Measurements from ENCODE around the gene PLD6.
A peak's percentile ranks its signal among the peaks of the same experiment; 100 is the strongest.
"Not testable (repeated sequence)": the region's sequence is repeated elsewhere in the genome, so short reads cannot be mapped to it uniquely, and the experiment has no call there.

Gene PLD6

GRCh38 chr17:17196776-17197175, 9.4 kb downstream of the PLD6 start:
- DNase-seq = no peak

- not testable (repeated sequence) for DNase-seq
Measured at GRCh38 chr17:17195466-17195865, 10.7 kb downstream of the PLD6 start.

GRCh38 chr17:17191961-17192381, 14.2 kb downstream of the PLD6 start:
- DNase-seq = no peak

- no peak for DNase-seq
Measured at GRCh38 chr17:17191346-17191792, 14.8 kb downstream of the PLD6 start.

- no peak for DNase-seq
Measured at GRCh38 chr17:17190188-17190587, 15.9 kb downstream of the PLD6 start.

- DNase-seq = no peak
Measured at GRCh38 chr17:17189559-17189958, 16.6 kb downstream of the PLD6 start.

- no peak for DNase-seq
Measured at GRCh38 chr17:17188586-17188985, 17.5 kb downstream of the PLD6 start.

GRCh38 chr17:17186551-17187505, 19.3 kb downstream of the PLD6 start:
- DNase-seq = no peak

GRCh38 chr17:17186051-17186450, 20.1 kb downstream of the PLD6 start:
- DNase-seq = peak; percentile 78

GRCh38 chr17:17184985-17185757, 21.0 kb downstream of the PLD6 start:
- DNase-seq = not testable (repeated sequence)

GRCh38 chr17:17183744-17184143, 22.4 kb downstream of the PLD6 start:
- DNase-seq = peak; percentile 35

GRCh38 chr17:17182598-17183136, 23.5 kb downstream of the PLD6 start:
- DNase-seq = no peak

- DNase-seq = peak; percentile 47
Measured at GRCh38 chr17:17181666-17182597, 24.2 kb downstream of the PLD6 start.

GRCh38 chr17:17180741-17181525, 25.2 kb downstream of the PLD6 start:
- no peak for DNase-seq

- DNase-seq = peak; percentile 30
Measured at GRCh38 chr17:17180141-17180603, 26.0 kb downstream of the PLD6 start.

- DNase-seq = peak; percentile 73
Measured at GRCh38 chr17:17179371-17179827, 26.7 kb downstream of the PLD6 start.

GRCh38 chr17:17177176-17177575, 29.0 kb downstream of the PLD6 start:
- no peak for DNase-seq

- no peak for DNase-seq
Measured at GRCh38 chr17:17176341-17176740, 29.8 kb downstream of the PLD6 start.

GRCh38 chr17:17175917-17176316, 30.2 kb downstream of the PLD6 start:
- DNase-seq = peak; percentile 26

- no peak for DNase-seq
Measured at GRCh38 chr17:17175340-17175739, 30.8 kb downstream of the PLD6 start.

- no peak for DNase-seq
Measured at GRCh38 chr17:17173921-17174320, 32.2 kb downstream of the PLD6 start.

Data from activated CD4-positive, alpha-beta T cell treated with anti-CD3 and anti-CD28 coated beads, Interleukin-2, Interleukin-6, amounts not matched to agents 100 ng/mL and 50 ng/mL, durations not matched to agents 16 hours and 8 hours (primary cell).